Natural killer cell (primary cell): Measurements from ENCODE around the gene PDCD6IP. TPM values are rescaled to one million over a fixed set of nuclear protein-coding genes. Genes with fewer than 3 reads are reported as not detected.
A peak's percentile ranks its signal among the peaks of the same experiment; 100 is the strongest.

Experiments
- ATAC-seq, 3 donors: fragments of 150-1000 bp in 2 of 3; fragments of 200-7000 bp in 1 of 3; cut with Tn5 transposase; 1 replicate in 1 of 3; 2 replicates in 2 of 3; pipeline ENCODE4 v1.10.0; 2021; ENCODE audit warnings: mild to moderate bottlenecking in 2 of 3, moderate library complexity in 2 of 3
- DNase-seq, 2 donors: peaks; one replicate each; pipeline versions ENCODE4 v3.0.0 to v3.0.0-alpha.2; 2013 to 2021; ENCODE audit warnings: mixed read lengths in 1 of 2
- H3K27ac ChIP-seq: one replicate; pipeline ENCODE4 v1.5.1; 2013; ENCODE audit warnings: mild to moderate bottlenecking, low read length
- H3K27me3 ChIP-seq: one replicate; pipeline ENCODE4 v1.6.1; 2013; ENCODE audit warnings: low read length; ENCODE audit not compliant: control insufficient read depth, insufficient read depth
- H3K36me3 ChIP-seq: one replicate; pipeline ENCODE4 v1.6.1; 2013; ENCODE audit warnings: low read length; ENCODE audit not compliant: control insufficient read depth, insufficient read depth
- H3K4me1 ChIP-seq: one replicate; pipeline ENCODE4 v1.6.1; 2013; ENCODE audit warnings: low read length; ENCODE audit not compliant: control insufficient read depth, insufficient read depth
- H3K4me3 ChIP-seq: one replicate; pipeline ENCODE4 v1.5.1; 2013; ENCODE audit warnings: low read length
- H3K9me3 ChIP-seq: one replicate; pipeline ENCODE4 v1.6.1; 2013; ENCODE audit warnings: low read length; ENCODE audit not compliant: control insufficient read depth, insufficient read depth
- H3K27ac Mint-ChIP-seq, 2 donors: one replicate each; pipeline ENCODE4 v1.8.0; 2022; ENCODE audit warnings: mild to moderate bottlenecking in 2 of 2, mixed read lengths in 2 of 2, moderate library complexity in 1 of 2
- H3K27me3 Mint-ChIP-seq, 2 donors: one replicate each; pipeline ENCODE4 v1.8.0; 2022; ENCODE audit warnings: low read depth in 2 of 2, mixed read lengths in 2 of 2
- H3K36me3 Mint-ChIP-seq: one replicate; pipeline ENCODE4 v1.8.0; 2022; ENCODE audit warnings: mixed read lengths
- H3K4me1 Mint-ChIP-seq, 2 donors: one replicate each; pipeline ENCODE4 v1.8.0; 2022; ENCODE audit warnings: mixed read lengths in 2 of 2
- H3K4me3 Mint-ChIP-seq: one replicate; pipeline ENCODE4 v1.8.0; 2022; ENCODE audit warnings: mild to moderate bottlenecking, moderate library complexity, mixed read lengths
- H3K9me3 Mint-ChIP-seq, 2 donors: one replicate each; pipeline ENCODE4 v1.8.0; 2022; ENCODE audit warnings: mixed read lengths in 2 of 2
- CTCF ChIP-seq: fragments of 200-600 bp; IDR thresholded peaks from one replicate; pipeline ENCODE4 v1.8.0; 2022; ENCODE audit warnings: antibody characterized with exemption
- WGBS: methylation state at CpG from one replicate; pipeline ENCODE4 v1.1.7; 2013; ENCODE audit warnings: missing lambda C conversion rate; ENCODE audit not compliant: insufficient coverage; 5-methylcytosine and 5-hydroxymethylcytosine counted together
- intact Hi-C: fragments of 100-400 bp; cut with micrococcal nuclease; formaldehyde crosslinking; loops from one replicate; pipeline ENCODE4 v1.14.2; 2022
- total RNA-seq, 4 donors: library from RNA; stranded (reverse); fragments of 120-200 nt in 1 of 4; gene quantifications; one replicate each; pipeline versions ENCODE4 v1.2.3 to v1.2.4, GENCODE V29; 2013 to 2022

The PDCD6IP gene
- total RNA-seq, 3 donors from 2014 or later (not counting 1 experiment from before 2014, with no cell fraction given), result 170 to 182 (median 179) TPM

GRCh38 chr3:33807191-33807590 lies 8.8 kb downstream of the PDCD6IP start:
- Mint-ChIP-seq H3K4me3 (no peak overlapping the region), H3K27me3 (no peaks in the 10 kb centered on the region), H3K36me3 (no peaks in the 10 kb centered on the region), H3K4me1 (peaks cover 72 to 75% of the 10 kb centered on the region in 2 donors), H3K27ac (peak overlapping the region; percentile 3 to 8), H3K9me3 (no peaks in the 10 kb centered on the region)
- H3K27me3 ChIP-seq, result no peaks in the 10 kb centered on the region
- WGBS, result 77% methylated on average over 2 of the region's 2 CpGs
- no peak overlapping the region for H3K27ac ChIP-seq
- intact Hi-C loops, result no loop called here
- H3K4me1 ChIP-seq, result peaks cover 12% of the 10 kb centered on the region
- no peak for TF ChIP-seq CTCF
- peaks cover 13% of the 10 kb centered on the region for H3K36me3 ChIP-seq
- ATAC-seq, result no peak
- no peak for DNase-seq
- no peaks in the 10 kb centered on the region for H3K9me3 ChIP-seq
- H3K4me3 ChIP-seq, result no peak overlapping the region

GRCh38 chr3:33808559-33808958 lies 10.1 kb downstream of the PDCD6IP start:
- H3K27ac ChIP-seq, result no peak overlapping the region
- H3K4me3 ChIP-seq, result no peak overlapping the region
- no peaks in the 10 kb centered on the region for H3K9me3 ChIP-seq
- peaks cover 61 to 71% of the 10 kb centered on the region in 2 donors for H3K4me1 Mint-ChIP-seq
- TF ChIP-seq CTCF, result no peak
- no peaks in the 10 kb centered on the region for H3K9me3 Mint-ChIP-seq
- ATAC-seq (no peak), DNase-seq (no peak)
- 94% methylated on average over 5 of the region's 5 CpGs for WGBS
- intact Hi-C loops, result no loop called here
- H3K4me3 Mint-ChIP-seq, result no peak overlapping the region
- no peaks in the 10 kb centered on the region for H3K27me3 ChIP-seq
- H3K36me3 ChIP-seq, result peaks cover 15% of the 10 kb centered on the region
- H3K4me1 ChIP-seq, result peaks cover 12% of the 10 kb centered on the region
- H3K27me3 Mint-ChIP-seq, result no peaks in the 10 kb centered on the region
- no peaks in the 10 kb centered on the region for H3K36me3 Mint-ChIP-seq
- peak overlapping the region; percentile 8 to 32 for H3K27ac Mint-ChIP-seq

GRCh38 chr3:33810545-33810944 lies 12.1 kb downstream of the PDCD6IP start:
- no peaks in the 10 kb centered on the region for H3K27me3 ChIP-seq
- peaks cover 20% of the 10 kb centered on the region for H3K36me3 ChIP-seq
- H3K9me3 Mint-ChIP-seq, result no peaks in the 10 kb centered on the region
- intact Hi-C loops, result no loop called here
- TF ChIP-seq CTCF, result no peak
- no peaks in the 10 kb centered on the region for H3K27me3 Mint-ChIP-seq
- no peak overlapping the region for H3K4me3 ChIP-seq
- H3K9me3 ChIP-seq, result no peaks in the 10 kb centered on the region
- peaks cover 52 to 64% of the 10 kb centered on the region in 2 donors for H3K4me1 Mint-ChIP-seq
- peaks cover 2% of the 10 kb centered on the region for H3K36me3 Mint-ChIP-seq
- no peak overlapping the region for H3K27ac ChIP-seq
- no peak for DNase-seq
- WGBS, result 100% methylated on average over 1 of the region's 1 CpG
- H3K4me3 Mint-ChIP-seq, result no peak overlapping the region
- H3K4me1 ChIP-seq, result peaks cover 9% of the 10 kb centered on the region
- H3K27ac Mint-ChIP-seq, result peak overlapping the region in 1 of 2 donors; percentile 27
- no peak for ATAC-seq

GRCh38 chr3:33821989-33822388 lies 23.6 kb downstream of the PDCD6IP start:
- DNase-seq (no peak), ATAC-seq (no peak)
- Mint-ChIP-seq H3K4me3 (no peak overlapping the region), H3K9me3 (no peaks in the 10 kb centered on the region), H3K4me1 (peaks cover 19 to 23% of the 10 kb centered on the region in 2 donors), H3K27me3 (no peaks in the 10 kb centered on the region), H3K36me3 (no peaks in the 10 kb centered on the region), H3K27ac (no peak overlapping the region)
- no peaks in the 10 kb centered on the region for H3K27me3 ChIP-seq
- WGBS, result 100% methylated on average over 3 of the region's 4 CpGs
- H3K36me3 ChIP-seq, result peaks cover 44% of the 10 kb centered on the region
- intact Hi-C loops, result no loop called here
- H3K4me3 ChIP-seq, result no peak overlapping the region
- no peaks in the 10 kb centered on the region for H3K4me1 ChIP-seq
- TF ChIP-seq CTCF, result no peak
- H3K27ac ChIP-seq, result no peak overlapping the region
- H3K9me3 ChIP-seq, result no peaks in the 10 kb centered on the region
